Tibial nerve (tissue), 4 donors: ENCODE data around the gene ERMP1. TPM values are rescaled to one million over a fixed set of nuclear protein-coding genes. Genes with fewer than 3 reads are reported as not detected.
"Not testable (repeated sequence)": the region's sequence is repeated elsewhere in the genome, so short reads cannot be mapped to it uniquely, and the experiment has no call there.

Source experiments
- DNase-seq, 2 donors: peaks; one replicate each; pipeline ENCODE4 v3.0.0-alpha.2; 2019; ENCODE audit warnings: low spot score in 2 of 2
- H3K27ac ChIP-seq, 4 donors: fragments of 200-600 bp; sonication (generic) in 3 of 4; one replicate each; pipeline ENCODE4 v1.5.1; 2017 to 2019; ENCODE audit warnings: mild to moderate bottlenecking in 1 of 4
- H3K27me3 ChIP-seq, 2 donors: fragments of 200-600 bp; sonication (generic) in 1 of 2; one replicate each; pipeline versions ENCODE4 v1.5.1 to v1.6.0; 2017 to 2019
- H3K36me3 ChIP-seq, 3 donors: fragments of 200-600 bp; sonication (generic); one replicate each; pipeline ENCODE4 v1.5.1; 2018 to 2019
- H3K4me1 ChIP-seq, 4 donors: fragments of 200-600 bp; sonication (generic) in 3 of 4; one replicate each; pipeline ENCODE4 v1.5.1; 2017 to 2019
- H3K4me3 ChIP-seq, 4 donors: fragments of 200-600 bp; sonication (generic) in 3 of 4; one replicate each; pipeline ENCODE4 v1.5.1; 2017 to 2019; ENCODE audit warnings: mild to moderate bottlenecking in 1 of 4, moderate library complexity in 1 of 4
- H3K9me3 ChIP-seq, 4 donors: fragments of 200-600 bp; sonication (generic) in 3 of 4; one replicate each; pipeline ENCODE4 v1.5.1; 2017 to 2019
- EP300 ChIP-seq, 2 donors: sonication (generic); formaldehyde crosslinking; IDR thresholded peaks; one replicate each; pipeline ENCODE4 v1.6.1; 2017; ENCODE audit warnings: antibody characterized with exemption in 2 of 2, mild to moderate bottlenecking in 1 of 2
- POLR2A ChIP-seq, 2 donors: fragments of 450-650 bp; IDR thresholded peaks; one replicate each; pipeline ENCODE4 v1.6.1; 2017; ENCODE audit warnings: antibody characterized with exemption in 2 of 2, mild to moderate bottlenecking in 2 of 2, moderate library complexity in 2 of 2
- WGBS, 2 donors: methylation state at CpG; one replicate each; pipeline ENCODE4 v1.1.5; 2018; 5-methylcytosine and 5-hydroxymethylcytosine counted together
- total RNA-seq, 4 donors: library from RNA; depleted of rRNA; stranded (reverse); fragments of >200 nt; gene quantifications; one replicate each; pipeline ENCODE4 v1.1.0, GENCODE V29; 2016
- TF ChIP-seq, protein P1 (sequence below), 5 experiments: fragments of 200-600 bp in 3 of 5; fragments of 450-650 bp in 2 of 5; sonication (generic) in 3 of 5; IDR thresholded peaks; one replicate each; pipeline ENCODE4 v1.5.1; 2016 to 2019; ENCODE audit warnings: antibody characterized with exemption in 5 of 5, mild to moderate bottlenecking in 3 of 5, moderate library complexity in 2 of 5

ERMP1 gene
- total RNA-seq, 4 donors from 2014 or later = 11.1 to 17.5 (median 13.6) TPM

DNA sequence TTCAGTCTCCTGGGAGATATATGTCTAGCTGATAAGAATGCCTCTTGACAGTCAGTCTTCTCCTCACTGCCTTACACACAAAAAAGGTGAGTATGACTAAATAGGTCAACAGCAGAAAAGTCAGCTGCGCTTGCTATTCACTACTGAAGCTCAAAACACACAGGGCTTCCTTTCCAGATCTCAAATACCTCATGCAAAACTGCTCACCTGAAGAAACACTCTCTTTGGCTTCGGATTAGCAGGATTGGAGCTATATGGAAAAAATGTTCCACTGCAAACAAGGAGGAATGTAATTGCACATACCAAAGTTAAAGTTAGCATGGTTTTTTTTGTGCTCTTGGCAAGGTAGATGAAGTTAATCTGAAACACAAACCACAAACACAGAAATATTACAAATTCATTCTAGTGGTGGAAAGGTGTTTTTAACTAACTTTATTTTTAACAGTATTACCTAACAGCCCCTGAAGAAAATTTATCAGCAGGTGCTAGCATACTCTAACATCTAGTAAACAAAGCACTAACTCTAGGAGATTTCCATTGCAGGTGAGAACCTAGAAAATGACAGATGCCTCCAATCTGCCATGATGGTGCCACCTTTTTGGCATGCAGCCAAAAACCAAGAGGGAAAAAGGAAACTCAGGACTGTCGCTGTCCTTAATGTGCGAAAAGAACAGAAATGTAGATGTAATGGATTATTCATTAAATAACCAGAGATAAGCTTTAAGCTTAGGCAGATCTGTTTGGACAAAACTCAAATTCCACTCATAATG is 31.8 kb downstream of the ERMP1 start:
- Histone ChIP-seq H3K27me3 (no peaks in the 10 kb centered on the region), H3K27ac (no peak overlapping the region), H3K4me3 (no peak overlapping the region), H3K4me1 (peaks cover 0 to 7% (median 0%) of the 10 kb centered on the region in 4 donors), H3K9me3 (no peaks in the 10 kb centered on the region), H3K36me3 (peaks cover 0 to 48% (median 0%) of the 10 kb centered on the region in 3 donors)
- TF ChIP-seq EP300 (IDR thresholded peaks at IDR 0.05) = no peak
- TF ChIP-seq, protein P1, sequence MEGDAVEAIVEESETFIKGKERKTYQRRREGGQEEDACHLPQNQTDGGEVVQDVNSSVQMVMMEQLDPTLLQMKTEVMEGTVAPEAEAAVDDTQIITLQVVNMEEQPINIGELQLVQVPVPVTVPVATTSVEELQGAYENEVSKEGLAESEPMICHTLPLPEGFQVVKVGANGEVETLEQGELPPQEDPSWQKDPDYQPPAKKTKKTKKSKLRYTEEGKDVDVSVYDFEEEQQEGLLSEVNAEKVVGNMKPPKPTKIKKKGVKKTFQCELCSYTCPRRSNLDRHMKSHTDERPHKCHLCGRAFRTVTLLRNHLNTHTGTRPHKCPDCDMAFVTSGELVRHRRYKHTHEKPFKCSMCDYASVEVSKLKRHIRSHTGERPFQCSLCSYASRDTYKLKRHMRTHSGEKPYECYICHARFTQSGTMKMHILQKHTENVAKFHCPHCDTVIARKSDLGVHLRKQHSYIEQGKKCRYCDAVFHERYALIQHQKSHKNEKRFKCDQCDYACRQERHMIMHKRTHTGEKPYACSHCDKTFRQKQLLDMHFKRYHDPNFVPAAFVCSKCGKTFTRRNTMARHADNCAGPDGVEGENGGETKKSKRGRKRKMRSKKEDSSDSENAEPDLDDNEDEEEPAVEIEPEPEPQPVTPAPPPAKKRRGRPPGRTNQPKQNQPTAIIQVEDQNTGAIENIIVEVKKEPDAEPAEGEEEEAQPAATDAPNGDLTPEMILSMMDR (IDR thresholded peaks at IDR 0.05) = no peak
- no peak for TF ChIP-seq POLR2A (IDR thresholded peaks at IDR 0.05)
- no peak for DNase-seq
- 90% methylated on average over 4 of the region's 4 CpGs for WGBS, 2 donors

DNA sequence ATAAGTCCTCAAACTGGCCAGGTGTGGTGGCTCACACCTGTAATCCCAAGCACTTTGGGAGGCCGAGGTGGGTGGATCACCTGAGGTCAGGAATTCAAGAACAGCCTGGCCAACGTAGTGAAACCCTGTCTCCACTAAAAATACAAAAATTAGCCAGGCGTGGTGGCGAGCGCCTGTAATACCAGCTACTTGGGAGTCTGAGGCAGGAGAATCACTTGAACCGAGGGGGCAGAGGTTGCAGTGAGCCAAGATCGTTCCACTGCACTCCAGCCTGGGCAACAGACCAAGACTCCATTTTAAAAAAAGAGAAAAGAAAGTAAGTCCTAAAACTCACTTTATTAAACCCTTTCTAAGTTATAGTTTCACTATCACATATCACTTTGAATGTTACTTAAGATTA is 32.5 kb downstream of the ERMP1 start:
- H3K27ac ChIP-seq, H3K27me3 ChIP-seq, H3K4me1 ChIP-seq, H3K9me3 ChIP-seq, DNase-seq, H3K4me3 ChIP-seq: not testable (repeated sequence)
- H3K36me3 ChIP-seq = peaks cover 0 to 42% (median 0%) of the 10 kb centered on the region in 3 donors
- WGBS, 2 donors = 89 to 90% methylated on average over 7 of the region's 7 CpGs

DNA sequence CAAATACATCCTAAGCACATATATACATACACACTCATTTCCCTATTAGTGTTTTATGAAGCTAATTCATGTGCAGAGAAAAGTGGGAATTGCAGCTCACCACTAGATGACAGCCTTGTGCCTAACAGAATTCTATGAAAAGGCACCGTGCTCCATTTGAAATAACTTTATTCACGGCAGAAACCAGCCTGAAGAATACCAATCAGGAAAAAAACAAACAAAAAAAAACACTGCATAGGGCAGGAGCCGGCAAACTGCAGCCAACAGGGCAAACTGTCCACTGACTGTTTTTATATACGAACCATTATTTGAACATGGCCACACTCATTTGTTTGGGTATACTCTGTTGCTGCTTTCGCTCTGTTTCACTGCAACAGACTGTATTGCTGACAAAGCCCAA is 33.6 kb downstream of the ERMP1 start:
- Histone ChIP-seq H3K36me3 (peaks cover 0 to 35% (median 0%) of the 10 kb centered on the region in 3 donors), H3K27ac (no peak overlapping the region), H3K9me3 (no peaks in the 10 kb centered on the region), H3K4me3 (no peak overlapping the region), H3K4me1 (peaks cover 0 to 7% (median 0%) of the 10 kb centered on the region in 4 donors), H3K27me3 (no peaks in the 10 kb centered on the region)
- DNase-seq = peak in 1 of 2 donors; percentile 13
- WGBS, 2 donors = 16 to 24% methylated on average over 5 of the region's 5 CpGs
- TF ChIP-seq, protein P1 (IDR thresholded peaks at IDR 0.05) = peak; percentile 34 to 76 (median 52)
- TF ChIP-seq POLR2A (IDR thresholded peaks at IDR 0.05) = no peak
- TF ChIP-seq EP300 (IDR thresholded peaks at IDR 0.05) = no peak

DNA sequence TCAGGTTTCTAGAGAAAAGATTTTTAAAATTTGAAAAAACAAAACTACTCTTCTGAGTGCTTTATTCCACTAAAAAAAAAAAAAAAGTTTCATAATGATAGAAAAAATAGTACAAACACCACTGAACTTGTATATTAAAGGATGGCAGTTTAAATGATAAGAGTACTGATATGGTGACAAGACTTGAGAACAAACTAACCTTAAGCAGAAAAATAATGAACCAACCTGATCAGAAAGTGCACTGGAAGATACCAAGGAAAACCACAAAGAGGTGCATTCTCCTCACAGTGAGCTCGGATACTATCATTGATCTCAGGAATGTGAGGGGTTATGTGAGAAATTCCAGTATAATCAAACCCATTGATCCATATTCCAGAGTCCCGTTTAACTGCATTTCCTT is 34.3 kb downstream of the ERMP1 start:
- no peak overlapping the region for H3K4me3 ChIP-seq
- WGBS, 2 donors = 43 to 50% methylated on average over 2 of the region's 2 CpGs

DNA sequence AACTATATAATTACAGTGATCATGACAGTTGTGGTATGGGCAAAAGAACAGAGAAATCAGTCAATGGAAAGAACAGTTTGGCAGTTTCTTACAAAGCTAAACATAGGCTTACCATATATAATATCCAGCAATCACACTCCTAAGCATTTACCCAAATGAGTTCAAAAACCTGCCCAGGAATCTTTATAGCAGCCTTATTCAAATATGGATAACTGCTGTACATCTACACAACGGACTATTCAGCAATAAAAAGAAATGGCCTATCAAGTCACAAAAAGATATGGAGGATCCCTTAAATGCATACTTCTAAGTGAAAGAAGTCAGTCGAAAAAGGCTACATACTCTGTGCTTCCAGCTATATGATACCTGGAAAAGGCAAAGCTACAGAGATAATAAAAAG is 36.6 kb downstream of the ERMP1 start:
- H3K27me3 ChIP-seq = no peaks in the 10 kb centered on the region
- H3K4me3 ChIP-seq = no peak overlapping the region
- TF ChIP-seq EP300 (IDR thresholded peaks at IDR 0.05) = no peak
- TF ChIP-seq, protein P1 (IDR thresholded peaks at IDR 0.05) = no peak
- no peak for TF ChIP-seq POLR2A (IDR thresholded peaks at IDR 0.05)
- WGBS, 2 donors = 90 to 94% methylated on average over 2 of the region's 2 CpGs
- H3K36me3 ChIP-seq = peaks cover 0 to 38% (median 0%) of the 10 kb centered on the region in 3 donors
- peaks cover 0 to 7% (median 0%) of the 10 kb centered on the region in 4 donors for H3K4me1 ChIP-seq
- DNase-seq = no peak
- H3K9me3 ChIP-seq = no peaks in the 10 kb centered on the region
- H3K27ac ChIP-seq = no peak overlapping the region

More for the DNA sequence above, 34.3 kb downstream of the ERMP1 start:
- no peak overlapping the region for H3K27ac ChIP-seq
- H3K36me3 ChIP-seq = peaks cover 0 to 28% (median 0%) of the 10 kb centered on the region in 3 donors
- DNase-seq = no peak
- no peaks in the 10 kb centered on the region for H3K9me3 ChIP-seq
- H3K4me1 ChIP-seq = peaks cover 0 to 7% (median 0%) of the 10 kb centered on the region in 4 donors
- no peaks in the 10 kb centered on the region for H3K27me3 ChIP-seq
- TF ChIP-seq EP300 (IDR thresholded peaks at IDR 0.05) = no peak
- TF ChIP-seq, protein P1 (IDR thresholded peaks at IDR 0.05) = no peak
- no peak for TF ChIP-seq POLR2A (IDR thresholded peaks at IDR 0.05)
